Erythroblast (primary cell): ENCODE results near the gene TTLL5.

ENCODE experiments used
- GATA1 ChIP-seq: IDR thresholded peaks from 2 replicates; pipeline ENCODE4 v1.6.1; 2011; ENCODE audit warnings: low read depth, mild to moderate bottlenecking, control low read depth, low read length, moderate library complexity
- POLR2A ChIP-seq: IDR thresholded peaks from 2 replicates; pipeline ENCODE4 v1.6.1; 2011; ENCODE audit warnings: mild to moderate bottlenecking, low read length

GRCh38 chr14:75648066-75648838 lies 12.8 kb upstream of the TTLL5 start:
- TF ChIP-seq POLR2A (no peak), GATA1 (no peak)
